Neural crest cell (in vitro differentiated cells): ENCODE measurements around the gene RNF123. TPM values are rescaled to one million over a fixed set of nuclear protein-coding genes. Genes with fewer than 3 reads are reported as not detected.
A peak's percentile ranks its signal among the peaks of the same experiment; 100 is the strongest.
"Not testable (repeated sequence)": the region's sequence is repeated elsewhere in the genome, so short reads cannot be mapped to it uniquely, and the experiment has no call there.

Experiments used
- DNase-seq: peaks from one replicate; pipeline ENCODE4 v3.0.0; 2021; ENCODE audit warnings: low read depth, mixed read lengths, low spot score
- H3K27ac Mint-ChIP-seq: one replicate; pipeline ENCODE4 v1.8.0; 2021; ENCODE audit warnings: mild to moderate bottlenecking, mixed read lengths; ENCODE audit not compliant: unreplicated experiment
- H3K27me3 Mint-ChIP-seq: 2 replicates; pipeline ENCODE4 v1.8.0; 2021; ENCODE audit warnings: low read depth, mild to moderate bottlenecking, mixed read lengths
- H3K36me3 Mint-ChIP-seq: 2 replicates; pipeline ENCODE4 v1.8.0; 2021; ENCODE audit warnings: low read depth, mild to moderate bottlenecking, mixed read lengths
- H3K4me1 Mint-ChIP-seq: 2 replicates; pipeline ENCODE4 v1.8.0; 2021; ENCODE audit warnings: mixed read lengths
- H3K4me3 Mint-ChIP-seq: one replicate; pipeline ENCODE4 v1.8.0; 2021; ENCODE audit warnings: mild to moderate bottlenecking, mixed read lengths
- H3K9me3 Mint-ChIP-seq: 2 replicates; pipeline ENCODE4 v1.8.0; 2021; ENCODE audit warnings: mixed read lengths
- CTCF ChIP-seq: fragments of 200-600 bp; sonication (generic); conservative IDR thresholded peaks from 2 replicates; pipeline ENCODE4 v1.5.0; 2021; ENCODE audit warnings: antibody characterized with exemption, mild to moderate bottlenecking
- total RNA-seq: library from RNA; stranded (reverse); gene quantifications from 2 replicates; pipeline ENCODE4 v1.2.1, GENCODE V29; 2021

RNF123 gene
- total RNA-seq, 1 donor from 2014 or later, result 42.4 TPM

GRCh38 chr3:49734752-49735151 lies 45.4 kb downstream of the RNF123 start:
- H3K27me3 Mint-ChIP-seq, result no peaks in the 10 kb centered on the region
- H3K9me3 Mint-ChIP-seq, result no peaks in the 10 kb centered on the region
- no peak for DNase-seq
- H3K4me3 Mint-ChIP-seq, result no peak overlapping the region
- no peaks in the 10 kb centered on the region for H3K4me1 Mint-ChIP-seq
- peaks cover 28% of the 10 kb centered on the region for H3K36me3 Mint-ChIP-seq
- TF ChIP-seq CTCF, result no peak
- H3K27ac Mint-ChIP-seq, result no peak overlapping the region

GRCh38 chr3:49738067-49738713 lies 48.8 kb downstream of the RNF123 start:
- H3K27me3 Mint-ChIP-seq, result no peaks in the 10 kb centered on the region
- peaks cover 25% of the 10 kb centered on the region for H3K36me3 Mint-ChIP-seq
- H3K27ac Mint-ChIP-seq, result no peak overlapping the region
- TF ChIP-seq CTCF, result no peak
- no peak overlapping the region for H3K4me3 Mint-ChIP-seq
- no peaks in the 10 kb centered on the region for H3K4me1 Mint-ChIP-seq
- no peaks in the 10 kb centered on the region for H3K9me3 Mint-ChIP-seq
- no peak for DNase-seq

- Mint-ChIP-seq H3K4me3 (no peak overlapping the region), H3K27ac (no peak overlapping the region), H3K36me3 (peaks cover 21% of the 10 kb centered on the region), H3K9me3 (no peaks in the 10 kb centered on the region), H3K27me3 (no peaks in the 10 kb centered on the region), H3K4me1 (no peaks in the 10 kb centered on the region)
- no peak for DNase-seq
- TF ChIP-seq CTCF, result no peak
Measured at GRCh38 chr3:49740427-49740826, 51.1 kb downstream of the RNF123 start.

- Mint-ChIP-seq H3K36me3 (peaks cover 3% of the 10 kb centered on the region), H3K27me3 (no peaks in the 10 kb centered on the region), H3K4me1 (peaks cover 18% of the 10 kb centered on the region), H3K27ac (no peak overlapping the region), H3K4me3 (no peak overlapping the region), H3K9me3 (no peaks in the 10 kb centered on the region)
- no peak for TF ChIP-seq CTCF
- DNase-seq, result no peak
Measured at GRCh38 chr3:49745986-49746385, 56.6 kb downstream of the RNF123 start.

- no peak for TF ChIP-seq CTCF
- H3K36me3 Mint-ChIP-seq, result peaks cover 3% of the 10 kb centered on the region
- no peak overlapping the region for H3K4me3 Mint-ChIP-seq
- H3K27me3 Mint-ChIP-seq, result no peaks in the 10 kb centered on the region
- no peak for DNase-seq
- H3K9me3 Mint-ChIP-seq, result no peaks in the 10 kb centered on the region
- H3K27ac Mint-ChIP-seq, result peak overlapping the region; percentile 14
- peaks cover 18% of the 10 kb centered on the region for H3K4me1 Mint-ChIP-seq
Measured at GRCh38 chr3:49747792-49748480, 58.6 kb downstream of the RNF123 start.

GRCh38 chr3:49748874-49749273 lies 59.5 kb downstream of the RNF123 start:
- H3K4me1 Mint-ChIP-seq, result peaks cover 18% of the 10 kb centered on the region
- not testable (repeated sequence) for H3K4me3 Mint-ChIP-seq, H3K27ac Mint-ChIP-seq

More at GRCh38 chr3:49748874-49749273, 59.5 kb downstream of the RNF123 start:
- H3K36me3 Mint-ChIP-seq, H3K27me3 Mint-ChIP-seq, DNase-seq, H3K9me3 Mint-ChIP-seq: not testable (repeated sequence)
